K562 (cell line): ENCODE measurements around the gene CNGB1.

Experiments
- EZH2 ChIP-seq: IDR thresholded peaks from 2 replicates; pipeline ENCODE4 v1.6.1; 2012; ENCODE audit warnings: low read depth, mild to moderate bottlenecking, inconsistent platforms, low read length, borderline replicate concordance
- GTF2F1 ChIP-seq: IDR thresholded peaks from 2 replicates; pipeline ENCODE4 v1.6.1; 2011; ENCODE audit warnings: low read depth, low read length, improper control_type of control experiment
- HIVEP1 ChIP-seq: fragments of 250-450 bp; sonication (Bioruptor Pico); IDR thresholded peaks from 2 replicates; pipeline ENCODE4 v1.4.0; 2020; ENCODE audit warnings: mild to moderate bottlenecking
- RBM15 ChIP-seq: fragments of 200-400 bp; formaldehyde crosslinking; IDR thresholded peaks from 2 replicates; pipeline ENCODE4 v1.6.1; 2018; ENCODE audit warnings: mild to moderate bottlenecking, low read length, moderate library complexity; ENCODE audit not compliant: insufficient read depth
- ZNF146 ChIP-seq: IDR thresholded peaks from one replicate; pipeline ENCODE4 v1.6.1; 2018; ENCODE audit warnings: missing compliant biosample characterization; ENCODE audit not compliant: unreplicated experiment
- TF ChIP-seq, protein P1 (sequence below): sonication (generic); formaldehyde crosslinking; IDR thresholded peaks from 2 replicates; pipeline ENCODE4 v1.9.0; 2022; ENCODE audit warnings: mild to moderate bottlenecking, missing genetic modification reagents

DNA sequence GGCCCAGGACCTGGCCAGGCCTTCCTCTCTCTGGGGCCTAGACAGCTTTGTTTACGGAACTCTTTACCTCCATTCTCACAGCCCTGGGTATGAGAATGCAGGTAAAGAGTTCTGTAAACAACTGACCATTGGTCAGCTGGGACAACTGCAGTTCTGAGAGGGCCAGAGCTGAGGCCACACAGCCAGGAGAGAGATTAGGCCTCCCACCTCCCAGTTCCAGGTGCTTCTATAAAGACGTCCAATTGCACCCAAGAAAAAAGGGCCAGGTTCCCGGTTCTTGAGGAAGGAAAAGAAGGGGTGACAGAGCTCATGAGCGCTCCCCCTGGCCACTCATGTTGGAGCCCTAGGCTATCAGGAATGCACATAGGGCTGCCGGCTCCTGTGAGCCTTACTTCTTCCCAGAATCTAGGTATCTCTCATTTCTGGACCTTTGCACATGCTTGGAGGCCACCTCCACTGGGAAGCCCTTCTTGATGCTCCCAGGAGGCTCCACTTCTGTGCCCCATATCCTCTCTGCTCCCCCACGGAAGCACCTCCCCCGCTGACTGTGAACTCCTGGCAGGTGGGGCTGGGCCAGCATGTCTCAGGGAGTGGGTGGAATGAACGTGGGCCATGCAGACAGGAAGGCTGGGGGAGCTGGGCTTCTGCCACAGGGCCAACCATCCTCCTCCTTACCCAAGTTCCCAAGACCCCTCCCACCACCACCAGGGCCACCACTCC lies 13.1 kb downstream of the CNGB1 start:
- TF ChIP-seq EZH2, result no peak
- TF ChIP-seq, protein P1, sequence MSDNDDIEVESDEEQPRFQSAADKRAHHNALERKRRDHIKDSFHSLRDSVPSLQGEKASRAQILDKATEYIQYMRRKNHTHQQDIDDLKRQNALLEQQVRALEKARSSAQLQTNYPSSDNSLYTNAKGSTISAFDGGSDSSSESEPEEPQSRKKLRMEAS (CRISPR knock-in tag), result no peak
- no peak for TF ChIP-seq HIVEP1 (CRISPR knock-in tag)
- TF ChIP-seq ZNF146, result no peak
- no peak for TF ChIP-seq GTF2F1
- no peak for TF ChIP-seq RBM15
